Stimulated activated naive CD4-positive, alpha-beta T cell treated with Interleukin-2 at 50 U/mL for 16 hours (primary cell): ENCODE results near the gene MCF2L2.

ENCODE experiments used
- DNase-seq: peaks from one replicate; lab custom pipeline; 2025; lab: John Stamatoyannopoulos, UW

Gene MCF2L2

GRCh38 chr3:183324083-183324482 lies 104.3 kb downstream of the MCF2L2 start:
- no peak for DNase-seq

DNA sequence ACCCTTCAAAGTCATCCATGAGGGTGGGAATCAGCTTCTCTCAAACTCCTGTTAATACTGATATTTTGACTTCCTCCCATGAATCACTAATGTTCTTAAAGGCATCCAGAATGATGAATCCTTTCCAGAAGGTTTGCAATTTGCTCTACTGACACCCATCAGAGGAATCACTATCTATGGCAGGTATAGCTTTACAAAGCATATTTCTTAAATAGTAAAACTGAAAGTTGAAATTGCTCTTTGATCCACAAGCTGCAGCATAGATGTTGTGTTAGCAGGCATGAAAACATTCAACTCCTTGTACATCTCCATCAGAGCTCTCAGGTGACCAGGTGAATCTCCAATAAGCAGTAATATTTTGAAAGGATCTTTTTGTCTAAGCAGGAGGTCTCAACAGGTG lies 109.0 kb downstream of the MCF2L2 start:
- DNase-seq, result no peak

GRCh38 chr3:183318877-183319276 lies 109.5 kb downstream of the MCF2L2 start:
- DNase-seq, result no peak

GRCh38 chr3:183317886-183318865 lies 110.2 kb downstream of the MCF2L2 start:
- DNase-seq, result no peak

GRCh38 chr3:183317271-183317670 lies 111.1 kb downstream of the MCF2L2 start:
- no peak for DNase-seq

GRCh38 chr3:183315739-183316138 lies 112.7 kb downstream of the MCF2L2 start:
- DNase-seq, result no peak

DNA sequence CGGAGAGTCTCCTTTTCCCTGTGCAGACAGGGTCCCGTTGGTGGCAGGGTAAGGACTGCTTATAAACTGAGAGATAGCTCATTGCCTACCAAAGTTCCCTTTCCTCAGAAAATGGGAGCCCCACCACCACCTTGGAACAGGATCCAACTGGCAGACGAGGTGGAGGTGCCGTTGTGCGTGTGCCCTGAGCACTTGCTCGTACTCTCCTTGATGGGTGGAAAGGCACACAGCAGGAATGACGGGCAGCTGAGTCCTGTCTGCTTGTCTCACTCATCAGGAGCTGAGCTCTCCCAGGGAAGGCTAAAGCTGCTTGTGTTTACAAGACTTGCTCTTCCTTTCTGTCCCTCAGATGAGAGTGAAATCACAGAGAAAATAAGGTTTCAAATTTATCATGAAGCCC lies 114.7 kb downstream of the MCF2L2 start:
- no peak for DNase-seq

- no peak for DNase-seq
Measured at GRCh38 chr3:183313351-183313750, 115.1 kb downstream of the MCF2L2 start.

GRCh38 chr3:183312433-183312832 lies 116.0 kb downstream of the MCF2L2 start:
- DNase-seq, result no peak

GRCh38 chr3:183310936-183311335 lies 117.5 kb downstream of the MCF2L2 start:
- DNase-seq, result no peak

GRCh38 chr3:183309276-183309675 lies 119.1 kb downstream of the MCF2L2 start:
- DNase-seq, result no peak

- no peak for DNase-seq
Measured at GRCh38 chr3:183308751-183309150, 119.7 kb downstream of the MCF2L2 start.

DNA sequence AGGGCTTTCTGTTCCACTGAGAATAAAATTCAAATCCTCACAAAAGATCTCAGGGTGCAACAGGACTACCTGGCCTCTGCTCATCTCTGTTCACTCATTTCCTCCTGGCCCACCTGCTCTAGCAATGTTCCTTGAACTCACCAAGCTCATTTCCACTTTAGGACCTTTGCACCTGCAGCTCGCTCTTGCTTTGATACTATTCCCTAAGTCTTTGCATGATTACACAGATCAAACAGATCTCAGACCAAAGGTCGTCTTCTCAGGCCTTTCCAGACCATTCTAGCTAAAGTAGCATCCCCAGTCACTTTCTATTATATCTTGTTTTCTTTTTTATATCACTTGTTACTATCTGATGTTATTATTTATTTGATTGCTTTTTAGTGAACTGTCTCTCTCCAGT lies 120.7 kb downstream of the MCF2L2 start:
- no peak for DNase-seq

DNA sequence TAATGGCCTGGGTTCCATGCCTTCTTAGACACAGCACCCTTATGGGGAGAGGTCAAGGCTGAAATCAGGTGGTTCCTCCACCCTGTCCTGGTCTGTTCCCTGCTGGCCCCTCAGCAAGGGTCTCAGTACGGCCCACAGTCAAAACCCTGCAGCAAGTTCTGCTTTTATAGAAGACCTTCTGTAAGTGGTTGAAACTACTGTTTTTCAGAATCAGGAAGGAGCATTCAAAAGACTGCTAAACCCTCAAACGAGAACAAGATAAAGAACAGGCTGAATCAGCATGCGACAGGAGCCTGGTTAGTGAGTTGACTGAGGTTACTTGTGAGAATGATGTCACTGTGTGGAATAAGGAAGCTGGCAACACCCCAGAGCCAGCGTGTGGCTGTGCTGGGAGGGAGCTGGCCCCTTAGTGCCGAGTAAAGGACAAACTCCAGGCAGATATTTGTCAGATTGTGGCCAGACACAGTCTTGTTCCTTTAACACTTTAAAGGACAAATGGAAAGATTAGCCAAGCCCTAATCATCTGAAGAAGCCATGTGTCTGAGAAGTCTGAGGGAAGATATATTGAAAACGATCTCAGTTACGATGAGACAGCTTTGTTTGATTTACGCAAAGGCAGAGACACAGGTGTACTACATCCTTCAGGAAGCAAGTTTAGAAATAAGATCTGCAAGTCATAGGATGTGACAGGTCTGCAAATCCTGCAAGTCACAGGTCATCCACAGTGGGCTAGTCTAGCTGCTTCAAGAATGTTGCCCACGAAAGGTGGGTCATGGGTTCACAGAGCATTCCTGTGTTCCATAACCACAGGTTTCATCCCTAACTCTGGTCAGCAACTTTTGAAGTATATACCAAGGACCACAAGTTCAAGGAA lies 121.4 kb downstream of the MCF2L2 start:
- DNase-seq, result no peak

DNA sequence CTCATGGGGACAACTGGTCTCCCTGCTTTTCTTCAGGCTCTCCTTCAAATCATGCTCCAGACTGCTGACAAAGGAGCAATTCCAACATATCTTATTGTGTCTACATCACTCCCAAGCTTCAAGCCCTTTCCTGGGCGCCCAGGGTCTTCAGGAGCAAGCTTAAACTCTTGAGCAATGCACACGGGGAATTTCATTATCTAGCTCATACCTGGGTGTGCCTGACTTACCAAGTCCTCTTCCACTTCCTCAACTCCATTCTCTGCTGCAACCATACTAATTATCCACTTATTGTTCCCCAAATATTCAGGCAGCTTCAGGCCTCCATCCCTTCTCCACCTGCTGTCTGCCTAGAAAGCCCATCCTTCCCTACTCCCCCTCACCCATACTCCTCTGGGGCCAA lies 124.7 kb downstream of the MCF2L2 start:
- no peak for DNase-seq

DNA sequence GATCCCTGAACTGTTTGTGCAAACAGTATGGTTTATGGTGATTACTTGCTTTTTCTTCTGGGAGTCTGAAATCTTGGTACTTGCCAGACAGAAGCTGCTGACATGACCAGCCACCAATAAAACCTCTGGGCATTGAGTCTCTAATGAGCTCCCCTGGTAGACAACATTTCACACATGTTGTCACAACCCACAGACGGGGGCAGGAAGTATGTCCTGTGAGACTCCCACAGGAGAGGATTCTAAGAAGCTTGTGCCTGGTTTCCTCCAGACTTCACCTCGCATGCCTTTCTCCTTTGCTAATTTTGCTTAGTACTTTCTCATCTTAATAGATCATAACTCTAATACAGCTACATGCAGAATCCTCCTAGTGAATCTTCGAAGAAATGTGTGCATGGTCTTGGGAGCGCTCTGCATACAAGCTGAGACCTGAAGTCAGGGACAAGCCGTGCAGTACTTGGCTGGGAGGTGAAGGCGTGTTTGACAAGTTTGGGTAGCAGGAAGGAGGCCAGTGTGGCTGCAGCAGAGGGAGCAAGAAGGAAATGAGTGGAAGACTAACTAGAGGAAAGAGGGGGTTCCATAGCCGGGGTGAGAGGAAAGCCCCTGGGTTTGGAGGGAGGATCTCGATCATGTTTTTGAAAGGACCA lies 126.4 kb downstream of the MCF2L2 start:
- no peak for DNase-seq

- DNase-seq, result no peak
Measured at GRCh38 chr3:183300996-183301562, 127.3 kb downstream of the MCF2L2 start.

GRCh38 chr3:183299976-183300375 lies 128.4 kb downstream of the MCF2L2 start:
- DNase-seq, result no peak

DNA sequence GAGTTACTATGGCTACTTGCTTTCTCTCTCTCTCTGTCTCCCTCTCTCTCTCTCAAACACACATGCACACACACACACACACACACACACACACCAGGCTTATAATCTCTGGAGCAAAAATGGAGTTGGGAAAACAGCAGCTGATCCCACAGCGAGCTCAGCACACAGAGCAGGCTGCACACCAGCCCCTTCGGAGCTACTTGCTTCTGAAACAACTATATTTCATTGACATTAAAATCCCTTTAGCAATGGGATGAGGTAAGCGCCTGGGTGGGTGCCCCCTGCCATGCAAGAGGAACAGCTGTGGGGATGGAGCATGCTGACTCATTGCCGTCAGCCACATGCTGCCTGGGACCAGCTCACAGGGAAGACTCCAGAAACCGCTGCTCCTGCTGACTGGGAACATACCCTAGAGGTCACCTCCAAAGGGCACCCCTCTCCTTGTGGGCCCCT lies 129.7 kb downstream of the MCF2L2 start:
- DNase-seq, result no peak

DNA sequence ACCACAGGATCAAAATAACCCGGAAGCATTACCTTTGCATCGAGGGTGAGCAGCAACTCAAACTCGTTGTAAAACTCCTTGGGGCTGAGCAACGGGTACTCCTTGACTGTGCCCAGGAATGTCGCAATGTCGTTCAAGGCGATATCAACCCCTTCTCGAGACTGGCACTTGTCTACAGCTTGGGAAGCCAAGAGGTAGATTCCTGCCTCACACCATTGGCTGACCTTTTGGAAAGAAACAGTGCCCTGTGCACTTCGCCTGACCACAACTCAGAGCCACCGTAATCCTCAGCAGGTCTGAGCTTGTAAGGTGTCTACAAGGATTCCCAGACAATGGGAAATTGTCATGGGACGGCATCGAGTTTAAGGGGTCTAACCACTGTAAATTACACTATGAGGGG lies 131.5 kb downstream of the MCF2L2 start:
- DNase-seq, result no peak

- no peak for DNase-seq
Measured at GRCh38 chr3:183295211-183295610, 133.2 kb downstream of the MCF2L2 start.

DNA sequence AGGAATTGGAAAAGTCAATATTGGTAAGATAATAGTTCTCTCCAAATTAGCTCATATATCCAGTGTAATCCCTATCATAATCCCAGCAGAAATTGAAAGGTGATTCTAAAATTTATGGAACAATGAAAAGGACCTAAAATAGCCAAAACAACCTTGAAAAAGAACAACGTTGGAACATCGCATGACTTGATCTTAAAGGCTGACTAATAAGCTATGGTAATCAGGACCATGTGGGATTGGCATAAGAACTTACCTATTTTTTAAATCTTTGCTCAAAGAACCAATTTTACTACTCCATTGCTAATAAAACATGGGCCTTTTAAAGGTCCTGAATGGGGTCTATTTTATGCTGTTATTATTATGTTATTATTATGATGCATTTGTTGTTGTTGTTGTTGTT lies 134.5 kb downstream of the MCF2L2 start:
- no peak for DNase-seq
